ENCODE results near the gene LDB1.

LDB1 gene

GRCh38 chr10:102120142-102120990, at the start of gene LDB1:
TSS of gene LDB1 (minus strand) at chr10:102120368. CDS start at chr10:102120110, 258 bp downstream.
- DNase-seq = peak; percentile 50

- DNase-seq = no peak
Observed at GRCh38 chr10:102167861-102168260, 47.7 kb upstream of the LDB1 start.

GRCh38 chr10:102163342-102163989, 43.3 kb upstream of the LDB1 start:
- no peak for DNase-seq

- DNase-seq = no peak
Observed at GRCh38 chr10:102159831-102160230, 39.7 kb upstream of the LDB1 start.

GRCh38 chr10:102159051-102159597, 39.0 kb upstream of the LDB1 start:
- DNase-seq = no peak

- DNase-seq = no peak
Observed at GRCh38 chr10:102157224-102157623, 37.1 kb upstream of the LDB1 start.

- DNase-seq = no peak
Observed at GRCh38 chr10:102154466-102155116, 34.4 kb upstream of the LDB1 start.

GRCh38 chr10:102153093-102153620, 33.0 kb upstream of the LDB1 start:
- no peak for DNase-seq

- DNase-seq = no peak
Observed at GRCh38 chr10:102152545-102152890, 32.4 kb upstream of the LDB1 start.

GRCh38 chr10:102151774-102152544, 31.8 kb upstream of the LDB1 start, which contains the start of gene NOLC1:
TSS of gene NOLC1 (plus strand) at chr10:102152389. CDS start at chr10:102152411, 22 bp downstream.
- DNase-seq = peak; percentile 91

- DNase-seq = no peak
Observed at GRCh38 chr10:102150970-102151773, 31.0 kb upstream of the LDB1 start.

GRCh38 chr10:102148275-102148674, 28.1 kb upstream of the LDB1 start:
- no peak for DNase-seq

- DNase-seq = no peak
Observed at GRCh38 chr10:102147561-102147960, 27.4 kb upstream of the LDB1 start.

- DNase-seq = no peak
Observed at GRCh38 chr10:102146971-102147428, 26.8 kb upstream of the LDB1 start.

- no peak for DNase-seq
Observed at GRCh38 chr10:102141583-102142107, 21.5 kb upstream of the LDB1 start.

GRCh38 chr10:102140913-102141540, 20.9 kb upstream of the LDB1 start:
- no peak for DNase-seq

GRCh38 chr10:102140218-102140617, 20.1 kb upstream of the LDB1 start:
- no peak for DNase-seq

- no peak for DNase-seq
Observed at GRCh38 chr10:102139281-102140110, 19.3 kb upstream of the LDB1 start.

- DNase-seq = no peak
Observed at GRCh38 chr10:102135956-102136526, 15.9 kb upstream of the LDB1 start.
